NCI-H1694 (cell line): ENCODE results near the gene NECAP2.
"Not testable (repeated sequence)": the region's sequence is repeated elsewhere in the genome, so short reads cannot be mapped to it uniquely, and the experiment has no call there.

Source experiments
- DNase-seq: peaks from one replicate; lab custom pipeline; 2025; lab: John Stamatoyannopoulos, UW

NECAP2 gene

DNA sequence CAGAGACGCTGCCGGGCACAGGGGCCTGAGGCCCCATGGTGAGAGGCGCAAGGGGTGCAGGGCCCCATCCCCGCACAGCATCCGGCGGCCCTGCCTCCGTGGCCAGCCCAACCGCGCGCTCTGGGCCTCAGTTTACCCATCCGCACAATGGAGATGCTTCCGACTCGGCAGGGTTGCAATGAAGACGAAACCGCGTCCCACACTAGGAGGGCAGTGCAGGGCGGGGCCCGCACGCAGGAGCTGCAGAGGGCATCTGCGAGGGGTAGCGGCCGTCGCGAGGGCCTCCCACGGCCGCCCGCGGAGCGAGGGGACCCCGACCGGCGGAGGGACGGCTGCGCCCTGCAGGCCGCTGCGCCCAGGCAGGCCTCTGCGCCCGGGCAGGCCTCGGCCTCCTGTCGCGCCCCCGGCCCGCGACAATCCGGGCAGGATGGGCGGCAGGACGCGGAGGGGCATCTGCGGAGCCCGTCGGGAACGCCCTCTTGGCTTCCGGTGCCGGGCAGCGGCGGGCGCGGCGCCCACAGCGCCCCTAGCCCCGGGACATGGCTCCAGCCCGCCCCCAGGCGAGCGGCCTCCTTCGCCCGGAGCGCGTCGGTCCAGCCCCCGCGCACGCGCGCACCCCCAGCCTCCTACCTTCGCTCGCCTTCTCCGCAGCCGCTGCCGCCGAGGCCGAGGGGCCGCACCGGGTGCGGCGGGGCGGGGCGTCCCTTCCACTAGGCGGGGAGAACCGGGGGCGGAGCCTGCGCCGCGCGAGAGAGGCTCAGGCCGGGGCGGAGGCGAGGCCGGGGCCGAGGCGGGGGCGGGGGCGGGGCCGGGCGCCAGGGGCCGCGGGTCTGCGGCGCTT, 58.3 kb downstream of the NECAP2 start:
- DNase-seq = peak; percentile 60

DNA sequence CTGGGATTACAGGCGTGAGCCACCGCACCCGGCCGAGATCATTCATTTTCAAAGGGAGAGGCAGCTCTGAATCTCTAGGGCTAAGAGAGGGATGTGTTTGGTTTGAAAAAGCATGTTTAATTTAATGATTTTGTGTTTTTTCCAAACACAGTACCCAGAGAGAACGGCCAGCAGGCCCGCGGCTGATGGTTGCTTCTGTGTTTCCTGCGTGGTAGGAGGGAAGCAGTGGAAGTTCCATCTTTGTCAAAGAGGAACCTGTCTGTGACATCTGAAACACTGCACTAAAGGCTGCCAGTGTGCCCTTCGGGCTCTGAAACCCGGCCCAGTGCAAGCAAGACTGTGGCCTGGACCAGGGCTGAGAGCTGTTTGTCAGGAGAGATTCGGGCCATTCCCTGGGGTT, 59.9 kb downstream of the NECAP2 start:
- DNase-seq = not testable (repeated sequence)

GRCh38 chr1:16500975-16501374, 60.5 kb downstream of the NECAP2 start:
- DNase-seq = not testable (repeated sequence)

DNA sequence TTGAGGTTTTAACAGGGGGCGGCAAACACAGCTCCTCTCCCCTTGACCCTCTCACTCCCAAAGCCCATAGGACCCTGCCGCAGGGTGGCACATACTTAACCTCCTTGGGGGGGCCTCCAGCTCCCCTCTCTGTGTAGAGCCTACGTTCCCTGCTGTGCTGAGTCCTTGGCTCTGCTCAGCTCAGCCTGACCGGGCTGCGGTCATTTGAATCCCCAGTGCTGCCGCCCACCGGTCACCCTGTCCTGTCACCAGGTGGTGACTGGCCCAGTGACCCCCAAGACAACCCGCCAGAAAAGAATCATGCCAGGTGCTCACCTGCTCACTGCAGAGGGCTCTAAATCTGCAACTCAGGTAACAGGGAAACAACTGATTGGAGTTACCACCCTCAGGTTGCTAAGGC, 60.9 kb downstream of the NECAP2 start:
- not testable (repeated sequence) for DNase-seq

DNA sequence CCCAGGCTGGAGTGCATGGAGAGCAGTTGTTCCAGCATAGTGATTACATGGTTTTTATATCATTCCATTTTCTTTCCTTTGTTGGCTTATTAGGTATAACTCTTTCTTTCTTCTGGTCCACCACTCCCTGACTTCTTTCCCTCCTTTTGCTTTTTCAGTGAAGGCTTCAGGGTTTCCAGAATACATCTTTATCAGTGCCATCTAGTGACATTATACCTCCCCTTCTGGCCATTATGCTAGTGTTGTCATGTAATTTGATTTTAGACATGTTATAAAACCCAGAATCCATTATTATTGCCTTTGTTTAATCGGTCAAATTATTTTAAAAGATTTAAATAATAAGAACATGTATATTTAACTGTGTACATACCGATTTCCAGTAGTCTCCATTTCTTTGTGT, 63.0 kb downstream of the NECAP2 start:
- DNase-seq = no peak

GRCh38 chr1:16505870-16506269, 65.3 kb downstream of the NECAP2 start:
- DNase-seq = not testable (repeated sequence)

DNA sequence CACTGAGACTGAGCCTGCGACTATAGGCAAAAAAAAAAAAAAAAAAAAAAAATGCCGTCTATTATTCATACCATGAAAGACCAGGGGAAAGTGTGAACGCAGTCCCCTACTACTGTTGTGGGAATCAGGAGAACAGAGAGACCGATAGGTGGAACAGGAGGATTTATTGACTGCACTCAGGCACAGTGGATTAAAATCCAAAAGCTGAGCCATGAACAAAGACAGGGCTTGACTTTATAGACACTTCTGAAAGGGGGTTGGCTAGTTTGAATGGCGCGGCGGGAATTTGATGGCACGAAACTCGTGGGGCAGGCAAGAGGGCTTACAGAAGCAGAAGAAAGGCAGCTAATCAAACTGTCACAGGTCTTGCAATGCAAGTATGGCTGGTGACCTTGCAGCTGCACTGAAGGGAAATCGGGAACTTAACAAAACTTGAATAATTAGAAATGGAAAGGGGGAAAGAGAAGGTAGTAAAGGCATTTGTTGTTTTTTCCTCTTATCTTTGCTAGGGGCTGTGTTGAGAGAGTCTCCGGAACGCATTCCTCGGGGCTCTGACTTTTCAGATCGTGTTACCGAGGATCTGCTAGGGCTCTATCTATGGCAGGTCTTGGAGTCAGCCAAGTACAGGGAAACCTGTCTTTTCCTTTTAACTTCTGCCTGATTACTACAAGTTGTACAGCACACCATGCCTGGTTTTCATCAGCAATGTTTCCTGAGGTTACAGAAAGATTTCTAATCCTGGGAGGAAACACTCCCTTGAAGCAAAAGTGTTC, 66.0 kb downstream of the NECAP2 start:
- not testable (repeated sequence) for DNase-seq

DNA sequence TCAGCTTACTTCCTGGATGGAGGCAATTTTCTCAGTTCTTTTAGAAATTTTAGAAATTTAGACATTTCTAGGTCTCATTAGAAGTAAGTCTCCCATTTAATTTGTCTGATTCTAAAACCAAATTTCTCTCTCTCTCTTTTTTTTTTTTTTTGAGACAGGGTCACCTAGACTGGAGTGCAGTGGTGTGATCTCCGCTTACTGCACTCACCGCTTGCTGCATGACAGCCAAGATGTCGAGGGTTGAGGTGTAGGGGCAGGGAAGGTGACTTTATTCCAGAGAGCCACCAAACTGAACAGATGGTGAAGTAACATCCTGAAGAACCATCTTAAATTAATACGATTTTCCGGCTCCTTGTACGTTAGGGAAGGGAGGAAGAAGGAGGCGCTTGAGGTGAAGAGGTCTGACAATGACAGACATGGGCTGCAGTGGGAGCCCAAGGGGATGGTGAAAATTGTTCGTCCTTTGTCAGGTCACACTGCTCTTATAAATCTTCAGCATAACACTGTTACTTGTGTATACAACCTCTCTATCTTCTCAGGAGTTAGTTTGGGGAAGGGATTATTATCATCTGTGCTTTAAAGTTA, 68.4 kb downstream of the NECAP2 start:
- not testable (repeated sequence) for DNase-seq
